Ishikawa (cell line): ENCODE data around the gene CCDC141.

Experiments
- EP300 ChIP-seq: IDR thresholded peaks from 2 replicates; pipeline ENCODE4 v1.6.1; 2012; ENCODE audit warnings: borderline replicate concordance
- REST ChIP-seq: IDR thresholded peaks from 2 replicates; pipeline ENCODE4 v1.6.1; 2012; ENCODE audit warnings: low read depth, mild to moderate bottlenecking
- TAF1 ChIP-seq: IDR thresholded peaks from 2 replicates; pipeline ENCODE4 v1.6.1; 2012; ENCODE audit warnings: low read depth, mild to moderate bottlenecking

DNA sequence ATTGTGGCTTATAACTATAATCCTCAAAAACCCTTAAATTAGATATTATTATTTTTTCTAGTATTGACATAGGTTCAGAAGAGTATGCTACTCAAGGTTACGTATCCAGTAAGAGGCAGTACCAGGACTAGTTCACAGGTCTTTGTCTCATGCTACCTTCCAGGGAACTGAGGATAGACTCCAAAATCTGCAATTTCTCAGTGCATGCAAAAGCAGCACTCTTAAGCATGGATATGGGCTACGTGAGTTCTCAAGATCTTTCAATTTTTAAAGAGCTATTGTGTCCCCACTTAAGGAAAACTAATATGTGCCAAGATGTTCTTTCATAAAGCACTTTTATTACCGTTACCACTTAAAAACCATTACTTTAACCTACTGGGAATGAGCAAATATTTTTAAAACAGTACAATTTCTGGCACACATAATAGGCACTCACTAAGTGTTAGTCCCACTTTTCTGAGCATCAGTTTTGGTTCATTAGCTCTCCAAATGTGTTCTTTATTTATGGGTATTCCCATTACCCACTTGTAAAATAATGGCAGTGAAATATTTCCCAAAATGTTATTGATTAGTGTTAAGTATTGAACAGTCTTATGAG is 128.9 kb downstream of the CCDC141 start:
- TF ChIP-seq EP300 (no peak), REST (no peak), TAF1 (no peak)
